Esophagus squamous epithelium (tissue), 5 donors: ENCODE data around the gene EI24. TPM values are rescaled to one million over a fixed set of nuclear protein-coding genes. Genes with fewer than 3 reads are reported as not detected.

Experiments used
- DNase-seq: peaks from one replicate; lab custom pipeline; 2025; lab: John Stamatoyannopoulos, UW
- H3K27ac ChIP-seq, 4 donors: fragments of 200-600 bp; sonication (generic); one replicate each; pipeline ENCODE4 v1.5.1; 2016 to 2019; ENCODE audit warnings: mild to moderate bottlenecking in 1 of 4
- H3K27me3 ChIP-seq, 4 donors: fragments of 200-600 bp; sonication (generic); 1 replicate in 3 of 4; 2 replicates in 1 of 4; pipeline versions ENCODE4 v1.5.1 to v1.6.0; 2017 to 2021; ENCODE audit warnings: antibody characterized with exemption in 1 of 4
- H3K36me3 ChIP-seq, 3 donors: fragments of 200-600 bp; sonication (generic); one replicate each; pipeline ENCODE4 v1.5.1; 2016 to 2019
- H3K4me1 ChIP-seq, 3 donors: fragments of 200-600 bp; sonication (generic); one replicate each; pipeline ENCODE4 v1.5.1; 2017 to 2019
- H3K4me3 ChIP-seq, 4 donors: fragments of 200-600 bp; sonication (generic); 1 replicate in 3 of 4; 2 replicates in 1 of 4; pipeline ENCODE4 v1.5.1; 2016 to 2019; ENCODE audit warnings: mild to moderate bottlenecking in 2 of 4, moderate library complexity in 1 of 4
- H3K9me3 ChIP-seq, 3 donors: fragments of 200-600 bp; sonication (generic); one replicate each; pipeline ENCODE4 v1.5.1; 2016 to 2019
- CTCF ChIP-seq, 6 experiments: fragments of 450-650 bp in 4 of 6; fragments of 200-600 bp in 2 of 6; sonication (generic) in 2 of 6; IDR thresholded peaks; one replicate each; pipeline ENCODE4 v1.5.1; 2016 to 2019; ENCODE audit warnings: antibody characterized with exemption in 6 of 6, mild to moderate bottlenecking in 4 of 6, moderate library complexity in 4 of 6
- POLR2A ChIP-seq, 4 donors: fragments of 450-650 bp; IDR thresholded peaks; one replicate each; pipeline ENCODE4 v1.6.1; 2017; ENCODE audit warnings: antibody characterized with exemption in 4 of 4, mild to moderate bottlenecking in 4 of 4, moderate library complexity in 3 of 4
- WGBS, 2 donors: methylation state at CpG; one replicate each; pipeline ENCODE4 v1.1.5; 2018; 5-methylcytosine and 5-hydroxymethylcytosine counted together
- intact Hi-C: fragments of 100-400 bp; cut with DNase I; formaldehyde crosslinking; loops from one replicate; pipeline ENCODE4 v1.15.0; 2022
- total RNA-seq, 4 donors: library from RNA; depleted of rRNA; stranded (reverse); fragments of >200 nt; gene quantifications; one replicate each; pipeline ENCODE4 v1.1.0, GENCODE V29; 2016
- donor health status: DM: yes; HTN: yes; CAD: no.

Gene EI24
- total RNA-seq, 4 donors from 2014 or later: 63.6 to 128 (median 107) TPM

GRCh38 chr11:125594958-125595357, 25.7 kb downstream of the EI24 start:
- Histone ChIP-seq H3K9me3 (no peaks in the 10 kb centered on the region), H3K4me1 (peaks cover 0 to 46% (median 11%) of the 10 kb centered on the region in 3 donors), H3K4me3 (no peak overlapping the region), H3K27me3 (no peaks in the 10 kb centered on the region), H3K36me3 (peaks cover 6 to 44% (median 8%) of the 10 kb centered on the region in 3 donors), H3K27ac (no peak overlapping the region)
- TF ChIP-seq POLR2A (IDR thresholded peaks at IDR 0.05) (no peak), CTCF (IDR thresholded peaks at IDR 0.05) (no peak)
- intact Hi-C loops: no loop called here
- WGBS, 2 donors: 54 to 73% methylated on average over 3 of the region's 3 CpGs
- DNase-seq: no peak

- H3K4me3 ChIP-seq: no peak overlapping the region
- 82 to 96% methylated on average over 2 of the region's 2 CpGs for WGBS, 2 donors
- no peak overlapping the region for H3K27ac ChIP-seq
- no peak for DNase-seq
- TF ChIP-seq CTCF (IDR thresholded peaks at IDR 0.05) (no peak), POLR2A (IDR thresholded peaks at IDR 0.05) (no peak)
- H3K27me3 ChIP-seq: no peaks in the 10 kb centered on the region
- peaks cover 6 to 100% (median 37%) of the 10 kb centered on the region in 3 donors for H3K36me3 ChIP-seq
- peaks cover 0 to 8% (median 0%) of the 10 kb centered on the region in 3 donors for H3K4me1 ChIP-seq
- intact Hi-C loops: no loop called here
- H3K9me3 ChIP-seq: no peaks in the 10 kb centered on the region
Observed at GRCh38 chr11:125600663-125601062, 31.4 kb downstream of the EI24 start.

- H3K9me3 ChIP-seq: no peaks in the 10 kb centered on the region
- no peaks in the 10 kb centered on the region for H3K27me3 ChIP-seq
- intact Hi-C loops: no loop called here
- H3K27ac ChIP-seq: no peak overlapping the region
- 86% methylated on average over 3 of the region's 3 CpGs for WGBS, 2 donors
- H3K4me3 ChIP-seq: no peak overlapping the region
- no peak for TF ChIP-seq CTCF (IDR thresholded peaks at IDR 0.05)
- TF ChIP-seq POLR2A (IDR thresholded peaks at IDR 0.05): no peak
- peaks cover 6 to 100% (median 53%) of the 10 kb centered on the region in 3 donors for H3K36me3 ChIP-seq
- no peak for DNase-seq
- H3K4me1 ChIP-seq: no peaks in the 10 kb centered on the region
Observed at GRCh38 chr11:125603207-125603606, 33.9 kb downstream of the EI24 start.

DNA sequence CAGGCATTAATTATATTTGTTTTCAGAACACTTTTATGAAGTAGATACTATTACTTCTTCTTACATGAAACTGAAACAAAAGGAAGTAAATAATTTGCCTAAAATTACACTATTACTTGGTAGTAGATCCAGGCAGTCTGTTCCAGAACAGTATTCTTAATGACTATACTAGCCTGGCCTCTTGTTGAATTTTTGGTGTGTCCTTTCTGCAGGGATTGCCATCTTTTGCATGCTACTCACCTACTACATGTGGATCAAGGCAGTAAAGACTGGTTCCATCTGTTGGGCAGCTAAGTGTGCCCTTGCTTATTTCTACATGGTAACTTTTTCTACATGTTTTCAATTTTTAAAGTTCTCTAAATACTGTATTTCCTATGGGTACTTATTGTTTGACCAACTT, 36.1 kb downstream of the EI24 start:
- DNase-seq: no peak
- H3K27me3 ChIP-seq: no peaks in the 10 kb centered on the region
- H3K4me1 ChIP-seq: no peaks in the 10 kb centered on the region
- peaks cover 5 to 100% (median 61%) of the 10 kb centered on the region in 3 donors for H3K36me3 ChIP-seq
- no peaks in the 10 kb centered on the region for H3K9me3 ChIP-seq
- no peak overlapping the region for H3K4me3 ChIP-seq
- intact Hi-C loops: no loop called here
- no peak overlapping the region for H3K27ac ChIP-seq
- no peak for TF ChIP-seq CTCF (IDR thresholded peaks at IDR 0.05)
- TF ChIP-seq POLR2A (IDR thresholded peaks at IDR 0.05): no peak

DNA sequence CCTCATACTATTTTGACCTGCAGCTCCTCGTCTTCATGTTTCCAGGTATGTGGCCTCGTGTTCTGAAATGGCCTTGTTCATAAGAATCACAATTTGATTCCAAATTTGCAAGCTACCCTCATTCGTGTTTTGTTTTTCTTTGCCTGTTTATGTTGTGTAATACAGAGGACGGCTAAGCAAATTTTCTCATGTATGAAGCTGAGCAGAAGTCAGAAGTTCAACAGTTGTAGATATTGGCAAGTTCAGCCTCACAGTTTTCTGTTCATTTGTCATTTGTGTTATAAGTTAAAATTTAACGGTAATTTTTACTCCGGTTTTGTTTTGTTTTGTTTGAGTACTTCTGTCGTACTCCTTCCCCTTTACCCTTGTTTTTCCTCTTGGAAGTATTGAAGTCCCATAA, 40.3 kb downstream of the EI24 start:
- no peak for TF ChIP-seq POLR2A (IDR thresholded peaks at IDR 0.05)
- TF ChIP-seq CTCF (IDR thresholded peaks at IDR 0.05): no peak
- H3K27ac ChIP-seq: no peak overlapping the region
- WGBS, 2 donors: 74 to 81% methylated on average over 7 of the region's 7 CpGs
- DNase-seq: no peak
- peaks cover 11 to 100% (median 70%) of the 10 kb centered on the region in 3 donors for H3K36me3 ChIP-seq
- intact Hi-C loops: no loop called here
- no peaks in the 10 kb centered on the region for H3K9me3 ChIP-seq
- no peaks in the 10 kb centered on the region for H3K4me1 ChIP-seq
- H3K27me3 ChIP-seq: no peaks in the 10 kb centered on the region
- H3K4me3 ChIP-seq: no peak overlapping the region
